Measurements from ENCODE around the gene CPNE7. TPM values are rescaled to one million over a fixed set of nuclear protein-coding genes. Genes with fewer than 3 reads are reported as not detected.

The CPNE7 gene
- polyA plus RNA-seq, 1 donor from 2014 or later: 0.15 TPM

- Histone ChIP-seq H3K27ac (ENCODE audit: low read length) (no peak overlapping the region), H3K4me3 (ENCODE audit: low read length) (no peak overlapping the region), H3K27me3 (ENCODE audit: insufficient read depth, low read depth, low read length) (no peaks in the 10 kb centered on the region), H2AFZ (ENCODE audit: low read depth, low read length) (no peak overlapping the region), H3K9me3 (ENCODE audit: low read length) (no peaks in the 10 kb centered on the region), H3K9ac (ENCODE audit: low read length) (no peak overlapping the region), H3K4me2 (ENCODE audit: low read length) (no peak overlapping the region), H4K20me1 (ENCODE audit: insufficient read depth) (no peaks in the 10 kb centered on the region), H3K79me2 (replicated peaks; ENCODE audit: insufficient read depth, low read length) (no peaks in the 10 kb centered on the region), H3K36me3 (ENCODE audit: insufficient read depth, low read length) (no peaks in the 10 kb centered on the region), H3F3A (ENCODE audit: insufficient read depth, low read length, poor library complexity, severe bottlenecking) (no peaks in the 10 kb centered on the region), H3K9me2 (ENCODE audit: insufficient read depth, low read length) (no peaks in the 10 kb centered on the region)
- TF ChIP-seq EP300 (conservative IDR thresholded peaks at IDR 0.05; ENCODE audit: poor library complexity, severe bottlenecking) (no peak), CTCF (IDR thresholded peaks at IDR 0.05; ENCODE audit: poor library complexity, severe bottlenecking) (no peak)
Measured at GRCh38 chr16:89584768-89585549, 9.4 kb downstream of the CPNE7 start.

- Histone ChIP-seq H3F3A (ENCODE audit: insufficient read depth, low read length, poor library complexity, severe bottlenecking) (no peaks in the 10 kb centered on the region), H3K36me3 (ENCODE audit: insufficient read depth, low read length) (no peaks in the 10 kb centered on the region), H3K4me2 (ENCODE audit: low read length) (no peak overlapping the region), H3K4me3 (ENCODE audit: low read length) (no peak overlapping the region), H3K9me2 (ENCODE audit: insufficient read depth, low read length) (no peaks in the 10 kb centered on the region), H3K9ac (ENCODE audit: low read length) (no peak overlapping the region), H3K27ac (ENCODE audit: low read length) (no peak overlapping the region), H2AFZ (ENCODE audit: low read depth, low read length) (no peak overlapping the region), H4K20me1 (ENCODE audit: insufficient read depth) (no peaks in the 10 kb centered on the region), H3K27me3 (ENCODE audit: insufficient read depth, low read depth, low read length) (no peaks in the 10 kb centered on the region), H3K9me3 (ENCODE audit: low read length) (no peaks in the 10 kb centered on the region), H3K79me2 (replicated peaks; ENCODE audit: insufficient read depth, low read length) (no peaks in the 10 kb centered on the region)
- TF ChIP-seq POLR2AphosphoS5 (IDR thresholded peaks at IDR 0.05): no peak
- no peak for TF ChIP-seq CTCF (IDR thresholded peaks at IDR 0.05; ENCODE audit: poor library complexity, severe bottlenecking)
- TF ChIP-seq TAF1 (IDR thresholded peaks at IDR 0.05; ENCODE audit: low read depth): no peak
- TF ChIP-seq EP300 (conservative IDR thresholded peaks at IDR 0.05; ENCODE audit: poor library complexity, severe bottlenecking): no peak
- TF ChIP-seq REST (IDR thresholded peaks at IDR 0.05; ENCODE audit: borderline replicate concordance): no peak
- no peak for TF ChIP-seq MXI1 (conservative IDR thresholded peaks at IDR 0.05; ENCODE audit: poor library complexity, severe bottlenecking)
- TF ChIP-seq EZH2 (IDR thresholded peaks at IDR 0.05; ENCODE audit: borderline replicate concordance, insufficient read depth, low read length, poor library complexity, severe bottlenecking): no peak
- no peak for TF ChIP-seq SMC3 (conservative IDR thresholded peaks at IDR 0.05; ENCODE audit: poor library complexity)
- TF ChIP-seq RAD21 (conservative IDR thresholded peaks at IDR 0.05): no peak
Measured at GRCh38 chr16:89586218-89586617, 10.7 kb downstream of the CPNE7 start.
